ENCODE measurements around the gene TDRD9. TPM values are rescaled to one million over a fixed set of nuclear protein-coding genes. Genes with fewer than 3 reads are reported as not detected.

TDRD9 gene, protein sequence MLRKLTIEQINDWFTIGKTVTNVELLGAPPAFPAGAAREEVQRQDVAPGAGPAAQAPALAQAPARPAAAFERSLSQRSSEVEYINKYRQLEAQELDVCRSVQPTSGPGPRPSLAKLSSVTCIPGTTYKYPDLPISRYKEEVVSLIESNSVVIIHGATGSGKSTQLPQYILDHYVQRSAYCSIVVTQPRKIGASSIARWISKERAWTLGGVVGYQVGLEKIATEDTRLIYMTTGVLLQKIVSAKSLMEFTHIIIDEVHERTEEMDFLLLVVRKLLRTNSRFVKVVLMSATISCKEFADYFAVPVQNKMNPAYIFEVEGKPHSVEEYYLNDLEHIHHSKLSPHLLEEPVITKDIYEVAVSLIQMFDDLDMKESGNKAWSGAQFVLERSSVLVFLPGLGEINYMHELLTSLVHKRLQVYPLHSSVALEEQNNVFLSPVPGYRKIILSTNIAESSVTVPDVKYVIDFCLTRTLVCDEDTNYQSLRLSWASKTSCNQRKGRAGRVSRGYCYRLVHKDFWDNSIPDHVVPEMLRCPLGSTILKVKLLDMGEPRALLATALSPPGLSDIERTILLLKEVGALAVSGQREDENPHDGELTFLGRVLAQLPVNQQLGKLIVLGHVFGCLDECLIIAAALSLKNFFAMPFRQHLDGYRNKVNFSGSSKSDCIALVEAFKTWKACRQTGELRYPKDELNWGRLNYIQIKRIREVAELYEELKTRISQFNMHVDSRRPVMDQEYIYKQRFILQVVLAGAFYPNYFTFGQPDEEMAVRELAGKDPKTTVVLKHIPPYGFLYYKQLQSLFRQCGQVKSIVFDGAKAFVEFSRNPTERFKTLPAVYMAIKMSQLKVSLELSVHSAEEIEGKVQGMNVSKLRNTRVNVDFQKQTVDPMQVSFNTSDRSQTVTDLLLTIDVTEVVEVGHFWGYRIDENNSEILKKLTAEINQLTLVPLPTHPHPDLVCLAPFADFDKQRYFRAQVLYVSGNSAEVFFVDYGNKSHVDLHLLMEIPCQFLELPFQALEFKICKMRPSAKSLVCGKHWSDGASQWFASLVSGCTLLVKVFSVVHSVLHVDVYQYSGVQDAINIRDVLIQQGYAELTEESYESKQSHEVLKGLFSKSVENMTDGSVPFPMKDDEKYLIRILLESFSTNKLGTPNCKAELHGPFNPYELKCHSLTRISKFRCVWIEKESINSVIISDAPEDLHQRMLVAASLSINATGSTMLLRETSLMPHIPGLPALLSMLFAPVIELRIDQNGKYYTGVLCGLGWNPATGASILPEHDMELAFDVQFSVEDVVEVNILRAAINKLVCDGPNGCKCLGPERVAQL (N-terminal part only)
- 1.1 and 1.3 TPM in 2 replicates for total RNA-seq

DNA sequence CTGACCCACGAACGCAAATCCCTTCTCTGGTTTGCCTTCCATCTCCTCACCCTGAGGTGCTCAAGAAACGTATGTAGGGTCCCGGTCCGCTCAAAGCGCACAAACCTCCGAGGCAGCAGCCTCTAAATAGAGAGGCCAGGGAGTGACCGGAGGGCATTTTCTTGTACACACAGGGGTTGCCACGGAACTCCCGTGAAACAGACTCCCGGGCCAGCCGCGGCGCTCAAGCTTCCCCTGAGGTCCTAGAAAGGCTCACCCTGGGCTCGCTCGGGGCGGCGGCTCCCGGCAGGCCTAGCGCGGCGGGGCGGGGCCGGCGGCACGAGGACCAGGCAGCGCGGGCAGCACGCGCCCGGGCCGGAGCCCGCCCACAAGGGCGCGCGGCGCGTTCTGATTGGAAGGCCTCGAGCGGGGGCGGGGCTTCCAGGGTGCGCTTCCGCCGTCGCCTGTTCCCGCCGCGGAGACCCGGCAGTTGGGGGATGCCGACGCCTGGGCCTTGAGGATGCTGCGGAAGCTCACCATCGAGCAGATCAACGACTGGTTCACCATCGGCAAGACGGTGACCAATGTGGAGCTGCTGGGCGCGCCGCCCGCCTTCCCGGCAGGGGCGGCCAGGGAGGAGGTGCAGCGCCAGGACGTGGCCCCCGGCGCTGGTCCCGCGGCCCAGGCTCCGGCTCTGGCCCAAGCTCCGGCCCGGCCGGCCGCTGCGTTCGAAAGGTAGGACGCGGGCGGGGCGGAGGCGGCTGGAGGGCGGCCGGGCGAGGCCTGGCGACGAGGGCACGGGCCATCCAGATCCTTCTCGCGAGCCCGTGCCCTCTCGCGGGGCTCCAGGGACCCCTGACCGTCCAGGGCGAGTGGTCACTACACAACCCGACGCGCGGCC, at the start of gene TDRD9:
TSS of gene TDRD9 (plus strand) at position 446 of the 880 bp plus-strand sequence. CDS start at position 500, 54 bp downstream.

DNA sequence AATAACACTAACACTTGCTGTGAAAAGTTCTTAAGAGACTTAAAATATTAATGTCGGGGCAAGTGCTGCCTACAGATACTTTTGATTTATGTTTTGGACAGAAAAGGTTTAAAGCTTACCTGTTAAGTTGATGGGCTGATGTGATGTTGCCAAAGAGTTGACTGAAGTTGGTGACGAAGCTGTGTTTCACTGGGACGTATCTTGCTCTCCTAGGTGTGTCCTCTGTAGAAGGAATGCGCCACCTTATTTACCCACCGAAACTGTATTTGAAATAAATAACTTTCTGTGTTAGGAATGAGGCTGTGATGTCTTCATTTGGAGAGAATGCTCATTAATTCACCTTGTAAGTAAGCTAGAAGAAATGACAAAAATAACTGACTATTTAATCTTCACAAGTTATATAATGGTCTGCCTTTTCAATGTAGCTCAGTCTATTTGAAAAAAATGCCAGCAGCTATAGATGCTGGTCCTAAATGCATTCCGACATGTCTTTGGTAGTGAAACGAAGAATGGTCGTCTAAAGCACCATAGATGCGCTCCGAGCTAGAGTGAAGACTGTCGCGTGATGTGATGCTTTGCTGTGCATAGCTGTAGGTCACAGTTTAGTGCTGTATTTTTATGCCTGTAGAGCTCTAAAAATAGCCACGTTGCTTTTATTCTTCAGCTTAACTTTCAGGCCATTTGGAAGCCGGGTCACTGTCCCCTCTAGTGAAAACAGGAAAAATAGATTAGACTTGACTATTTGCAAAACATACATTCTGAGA, 13.9 kb downstream of the TDRD9 start, which contains the start of gene RD3L:
TSS of gene RD3L (minus strand) at position 557 of the 764 bp plus-strand sequence. CDS start 834 bp downstream, outside the sequence.

DNA sequence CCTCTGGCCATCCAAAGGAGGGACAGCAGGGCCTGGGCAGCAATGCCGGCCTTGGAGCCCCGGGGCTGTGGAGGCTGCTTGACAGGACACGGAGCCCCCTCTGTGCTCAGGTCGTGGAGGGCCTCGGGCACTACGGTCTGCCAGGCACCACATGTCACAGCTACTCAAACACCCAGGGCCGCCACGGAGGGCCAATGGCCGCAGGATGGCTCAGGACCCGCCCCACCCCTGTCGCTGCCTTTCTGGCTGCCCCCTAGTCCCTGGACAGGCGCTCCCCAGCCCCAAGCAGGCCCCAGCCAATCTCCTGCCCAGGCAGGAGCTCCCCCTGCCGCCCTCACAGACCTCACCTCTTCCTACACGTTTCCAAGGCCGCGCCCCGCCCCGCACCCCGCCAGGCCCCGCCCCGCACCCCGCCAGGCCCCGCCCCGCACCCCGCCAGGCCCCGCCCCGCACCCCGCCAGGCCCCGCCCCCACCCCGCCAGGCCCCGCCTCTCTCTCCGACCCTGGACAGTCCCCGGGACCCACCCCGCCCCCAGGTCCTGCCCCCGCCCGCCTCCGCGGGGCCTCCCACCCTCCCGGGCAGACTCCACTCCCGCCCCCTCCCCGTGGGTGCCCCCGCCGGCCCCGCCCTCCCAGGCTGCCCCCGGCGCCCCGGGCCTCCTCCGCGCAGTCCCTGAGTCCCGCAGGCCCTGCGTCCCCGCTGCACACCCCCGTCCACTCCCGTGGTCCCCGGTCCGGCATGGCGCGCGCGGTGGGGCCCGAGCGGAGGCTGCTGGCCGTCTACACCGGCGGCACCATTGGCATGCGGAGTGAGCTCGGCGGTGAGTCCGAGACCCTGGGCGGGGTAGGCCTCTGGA, 157.0 kb downstream of the TDRD9 start, which contains the start of gene ASPG:
TSS of gene ASPG (plus strand) at position 669 of the 857 bp plus-strand sequence. CDS start at position 740, 71 bp downstream.

Small RNAs within 50 kb of the gene (small RNA-seq; reads per million reads assigned to genes)
- gene RN7SL634P, result 0.21 reads per million

Other genes starting within 250 kb of the TDRD9 start
- gene XRCC3, start 213.0 kb upstream of the TDRD9 start, total RNA-seq, result 22.5 and 27.0 TPM in 2 replicates
- gene ZFYVE21, start 212.6 kb upstream of the TDRD9 start, total RNA-seq, result 51.0 and 54.8 TPM in 2 replicates
- 16.5 and 28.4 TPM in 2 replicates for gene PPP1R13B, start 80.9 kb upstream of the TDRD9 start, total RNA-seq
- not detected in 2 replicates for gene RD3L, start 14.1 kb downstream of the TDRD9 start, total RNA-seq
- not detected in 2 replicates for gene ASPG, start 157.2 kb downstream of the TDRD9 start, total RNA-seq
- 12.4 and 23.5 TPM in 2 replicates for gene KIF26A, start 210.1 kb downstream of the TDRD9 start, total RNA-seq

Measured in thoracic aorta endothelial cell (primary cell).